SK-N-SH (cell line): ENCODE results near the gene FOXP1. TPM values are rescaled to one million over a fixed set of nuclear protein-coding genes. Genes with fewer than 3 reads are reported as not detected.

ENCODE experiments used
- CTCF ChIA-PET: fragments of 300-600, 350-600 bp; formaldehyde crosslinking; extraction: SDS; loops from one replicate; lab custom pipeline; 2021; lab: Yijun Ruan, JAX
- POLR2A ChIA-PET: fragments of 350-600 bp; sonication (Branson Sonifier 250); formaldehyde crosslinking; extraction: SDS; loops from one replicate; lab custom pipeline; 2020; ENCODE audit warnings: antibody characterized with exemption, inconsistent platforms; lab: Yijun Ruan, JAX
- DNase-seq: peaks from one replicate; pipeline ENCODE4 v3.0.0; 2012
- H2AFZ ChIP-seq: fragments of 200-600 bp; sonication (generic); 2 replicates; pipeline ENCODE4 v1.8.1; 2016; ENCODE audit warnings: antibody characterized with exemption, mild to moderate bottlenecking, low read depth
- H3F3A ChIP-seq: fragments of 200-600 bp; sonication (generic); replicated peaks from 2 replicates; pipeline ENCODE3; 2016; ENCODE audit warnings: antibody characterized with exemption, mild to moderate bottlenecking; ENCODE audit not compliant: insufficient read depth
- H3K27ac ChIP-seq, 2 experiments: fragments of 200-500 bp in 1 of 2; fragments of 200-600 bp in 1 of 2; sonication (Bioruptor generic) in 1 of 2; sonication (generic), shearing (Covaris generic) in 1 of 2; 2 replicates each; pipeline versions ENCODE4 v1.5.1 to v1.6.1; 2014 to 2016; ENCODE audit warnings: low read depth in 2 of 2, inconsistent platforms in 1 of 2, low read length in 1 of 2, mild to moderate bottlenecking in 1 of 2, mixed read lengths in 1 of 2
- H3K27me3 ChIP-seq: fragments of 200-600 bp; sonication (generic), shearing (Covaris generic); 2 replicates; pipeline ENCODE4 v1.6.1; 2016; ENCODE audit warnings: mixed run types; ENCODE audit not compliant: insufficient read depth
- H3K36me3 ChIP-seq, 2 experiments: fragments of 200-500 bp in 1 of 2; fragments of 200-600 bp in 1 of 2; sonication (Bioruptor generic) in 1 of 2; sonication (generic) in 1 of 2; replicated peaks in 1 of 2; 2 replicates each; pipeline versions ENCODE3 to v1.5.1; 2014 to 2016; ENCODE audit warnings: low read length in 1 of 2, mild to moderate bottlenecking in 1 of 2; ENCODE audit not compliant: insufficient read depth in 2 of 2, control insufficient read depth in 1 of 2
- H3K4me1 ChIP-seq, 2 experiments: fragments of 200-500 bp in 1 of 2; fragments of 200-600 bp in 1 of 2; sonication (Bioruptor generic) in 1 of 2; sonication (generic), shearing (Covaris generic) in 1 of 2; 2 replicates each; pipeline versions ENCODE4 v1.5.1 to v1.6.1; 2014 to 2016; ENCODE audit warnings: low read depth in 1 of 2, low read length in 1 of 2, mixed run types in 1 of 2; ENCODE audit not compliant: insufficient read depth in 2 of 2, control insufficient read depth in 1 of 2
- H3K4me2 ChIP-seq: fragments of 200-600 bp; sonication (generic), shearing (Covaris generic); 2 replicates; pipeline ENCODE4 v1.6.1; 2017; ENCODE audit warnings: mixed run types
- H3K4me3 ChIP-seq, 2 experiments: fragments of 200-500 bp in 1 of 2; fragments of 200-600 bp in 1 of 2; sonication (Bioruptor generic) in 1 of 2; sonication (generic), shearing (Covaris generic) in 1 of 2; 2 replicates each; pipeline versions ENCODE4 v1.5.1 to v1.8.1; 2014 to 2016; ENCODE audit warnings: low read depth in 2 of 2, inconsistent platforms in 1 of 2, low read length in 1 of 2, mild to moderate bottlenecking in 1 of 2, mixed read lengths in 1 of 2, moderate library complexity in 1 of 2
- H3K79me2 ChIP-seq: fragments of 200-600 bp; sonication (generic); 2 replicates; pipeline ENCODE4 v1.8.1; 2017; ENCODE audit warnings: mild to moderate bottlenecking; ENCODE audit not compliant: insufficient read depth
- H3K9ac ChIP-seq: fragments of 200-600 bp; sonication (generic); 2 replicates; pipeline ENCODE4 v1.6.1; 2017; ENCODE audit warnings: mixed run types
- H3K9me2 ChIP-seq: fragments of 200-600 bp; sonication (generic); 2 replicates; pipeline ENCODE4 v1.6.1; 2017; ENCODE audit warnings: mixed run types
- H3K9me3 ChIP-seq: fragments of 200-600 bp; sonication (generic); 2 replicates; pipeline ENCODE4 v1.6.1; 2017; ENCODE audit warnings: mixed run types, mild to moderate bottlenecking, moderate library complexity
- H4K20me1 ChIP-seq: fragments of 200-600 bp; sonication (generic); 2 replicates; pipeline ENCODE4 v1.6.1; 2017; ENCODE audit warnings: mild to moderate bottlenecking, mixed run types; ENCODE audit not compliant: insufficient read depth
- CHD2 ChIP-seq: fragments of 150-350 bp; IDR thresholded peaks from 2 replicates; pipeline ENCODE4 v1.6.1; 2018; ENCODE audit warnings: low read length; ENCODE audit not compliant: partially characterized antibody
- ELF1 ChIP-seq: IDR thresholded peaks from 2 replicates; pipeline ENCODE4 v1.4.0; 2012
- EP300 ChIP-seq, 2 experiments: IDR thresholded peaks; 2 replicates each; pipeline versions ENCODE4 v1.4.0 to v1.6.1; 2012; ENCODE audit warnings: borderline replicate concordance in 1 of 2, low read depth in 1 of 2, low read length in 1 of 2
- EZH2phosphoT487 ChIP-seq: fragments of 200-600 bp; sonication (generic); IDR thresholded peaks from 2 replicates; pipeline ENCODE4 v1.6.1; 2017; ENCODE audit warnings: low read depth, mixed run types, mild to moderate bottlenecking, antibody characterized with exemption, moderate library complexity, borderline replicate concordance
- FOSL2 ChIP-seq: IDR thresholded peaks from 2 replicates; pipeline ENCODE4 v1.4.0; 2012; ENCODE audit warnings: low read depth, mild to moderate bottlenecking, moderate library complexity, borderline replicate concordance
- FOXM1 ChIP-seq: IDR thresholded peaks from 2 replicates; pipeline ENCODE4 v1.4.0; 2012; ENCODE audit warnings: low read depth, mild to moderate bottlenecking
- GATA2 ChIP-seq: sonication (generic); formaldehyde crosslinking; IDR thresholded peaks from 2 replicates; pipeline ENCODE4 v1.5.0; 2020; ENCODE audit warnings: mild to moderate bottlenecking, missing genetic modification reagents
- JUND ChIP-seq: IDR thresholded peaks from 2 replicates; pipeline ENCODE4 v1.4.0; 2012
- MEF2A ChIP-seq: IDR thresholded peaks from 2 replicates; pipeline ENCODE4 v1.4.0; 2012; ENCODE audit warnings: low read depth, borderline replicate concordance
- MXI1 ChIP-seq: IDR thresholded peaks from 2 replicates; pipeline ENCODE4 v1.6.1; 2012; ENCODE audit warnings: mild to moderate bottlenecking, low read depth, low read length, improper control_type of control experiment
- NFIC ChIP-seq: IDR thresholded peaks from 2 replicates; pipeline ENCODE4 v1.4.0; 2012; ENCODE audit warnings: borderline replicate concordance
- PBX3 ChIP-seq: IDR thresholded peaks from 2 replicates; pipeline ENCODE4; 2012
- POLR2AphosphoS5 ChIP-seq: IDR thresholded peaks from 2 replicates; pipeline ENCODE4 v1.6.1; 2012; ENCODE audit warnings: low read depth, low read length
- RAD21 ChIP-seq: IDR thresholded peaks from 2 replicates; pipeline ENCODE4 v1.6.1; 2012; ENCODE audit warnings: mild to moderate bottlenecking, low read length
- RCOR1 ChIP-seq: fragments of 150-350 bp; IDR thresholded peaks from 2 replicates; pipeline ENCODE4 v1.6.1; 2017; ENCODE audit warnings: antibody characterized with exemption, low read length
- RFX5 ChIP-seq: IDR thresholded peaks from 2 replicates; pipeline ENCODE4 v1.6.1; 2012; ENCODE audit warnings: mild to moderate bottlenecking, improper control_type of control experiment, low read length
- RXRA ChIP-seq: IDR thresholded peaks from 2 replicates; pipeline ENCODE4 v1.4.0; 2012; ENCODE audit warnings: low read depth, mild to moderate bottlenecking, borderline replicate concordance
- SMC3 ChIP-seq: IDR thresholded peaks from 2 replicates; pipeline ENCODE4 v1.6.1; 2012; ENCODE audit warnings: low read depth, low read length, improper control_type of control experiment
- TAF1 ChIP-seq: IDR thresholded peaks from 2 replicates; pipeline ENCODE4 v1.6.1; 2012; ENCODE audit warnings: low read depth, mild to moderate bottlenecking, low read length, moderate library complexity, borderline replicate concordance
- TCF12 ChIP-seq: IDR thresholded peaks from 2 replicates; pipeline ENCODE4 v1.4.0; 2012
- YY1 ChIP-seq: IDR thresholded peaks from 2 replicates; pipeline ENCODE4 v1.4.0; 2012; ENCODE audit warnings: low read depth, mild to moderate bottlenecking
- WGBS: methylation state at CpG from one replicate; pipeline ENCODE4 v1.1.6; 2017; ENCODE audit warnings: low lambda C conversion rate; 5-methylcytosine and 5-hydroxymethylcytosine counted together
- polyA plus RNA-seq, 3 experiments: library from polyadenylated mRNA; depleted of rRNA; stranded (reverse); fragments of >200 nt; gene quantifications; 2 replicates each; pipeline ENCODE4 v1.2.3, GENCODE V29; 2012
- TF ChIP-seq, protein P1 (sequence below): IDR thresholded peaks from 2 replicates; pipeline ENCODE4 v1.4.0; 2012; ENCODE audit warnings: low read depth, borderline replicate concordance
- TF ChIP-seq, protein P2 (sequence below): fragments of 200-600 bp; sonication (generic); IDR thresholded peaks from 2 replicates; pipeline ENCODE4 v1.6.1; 2017; ENCODE audit warnings: antibody characterized with exemption, mild to moderate bottlenecking, moderate library complexity
- TF ChIP-seq, protein P3 (sequence below): fragments of 150-350 bp; IDR thresholded peaks from 2 replicates; pipeline ENCODE4 v1.6.1; 2016; ENCODE audit warnings: mild to moderate bottlenecking, low read depth, low read length
- TF ChIP-seq, protein P4 (sequence below): IDR thresholded peaks from 2 replicates; pipeline ENCODE4 v1.4.0; 2012; ENCODE audit warnings: low read depth

Gene FOXP1
- polyA plus RNA-seq, 1 of the 3 experiments (the other 2 are of a cell fraction) = 8.8 TPM

DNA sequence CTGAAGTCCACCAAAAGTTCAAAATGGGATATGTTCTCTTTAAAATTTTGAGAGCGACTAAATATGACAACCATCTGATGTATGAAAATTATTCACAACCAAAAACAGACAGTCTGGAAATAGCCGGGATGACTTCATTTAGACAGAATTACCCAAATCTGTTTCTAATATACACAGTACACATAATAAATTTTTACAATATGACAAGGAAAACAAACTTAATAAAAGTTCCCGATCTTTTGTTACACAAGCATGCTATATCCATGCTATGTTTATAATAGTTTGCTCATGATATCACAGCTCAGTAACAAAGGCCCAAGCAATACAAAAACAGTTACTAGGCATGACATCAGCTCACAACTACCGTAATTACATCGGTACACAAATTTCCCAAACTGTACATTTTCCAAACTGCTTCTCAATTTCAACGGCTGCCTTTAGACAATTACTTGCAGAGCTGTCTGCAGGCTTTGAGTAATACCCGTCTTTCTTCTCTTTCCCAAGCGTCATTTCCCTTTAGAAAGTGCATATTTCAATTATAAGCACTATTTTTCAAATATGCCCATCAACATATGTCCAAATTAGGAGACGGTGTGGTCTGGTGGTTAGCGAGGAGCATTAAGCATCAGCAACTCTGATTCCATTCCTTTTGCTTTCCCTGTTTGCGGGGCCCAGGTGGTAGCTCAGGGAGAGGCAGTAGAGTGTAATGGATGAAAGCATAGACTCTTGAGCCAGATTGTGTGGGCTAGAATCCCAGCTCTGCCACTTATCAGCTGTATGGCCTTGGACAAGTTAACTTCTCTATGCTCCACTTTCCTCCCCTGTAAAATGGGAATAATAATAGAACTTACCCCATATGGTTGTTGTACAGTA, 481.2 kb downstream of the FOXP1 start:
- H3K27me3 ChIP-seq = no peaks in the 10 kb centered on the region
- H3K79me2 ChIP-seq = peaks cover 61% of the 10 kb centered on the region
- ChIA-PET POLR2A (no interaction called here), CTCF (interaction anchor here (0.9 to 1.2 kb wide), 4 partner anchors 11 to 142 kb away, joined by 3 read pairs; no protein-coding TSS in a partner anchor)
- peaks cover 47% of the 10 kb centered on the region for H3F3A ChIP-seq
- peaks cover 51% of the 10 kb centered on the region in 2 experiments for H3K4me1 ChIP-seq
- H3K27ac ChIP-seq = peak overlapping the region; percentile 85 to 96
- 25% methylated on average over 11 of the region's 11 CpGs for WGBS
- DNase-seq = peak; percentile 12
- H4K20me1 ChIP-seq = no peaks in the 10 kb centered on the region
- no peaks in the 10 kb centered on the region for H3K9me2 ChIP-seq
- peak overlapping the region; percentile 50 for H3K4me2 ChIP-seq
- H3K9ac ChIP-seq = peak overlapping the region; percentile 71
- H3K9me3 ChIP-seq = no peaks in the 10 kb centered on the region
- no peak overlapping the region for H2AFZ ChIP-seq
- H3K36me3 ChIP-seq = no peaks in the 10 kb centered on the region
- H3K4me3 ChIP-seq = 0 out of 4 replicates have a peak overlapping the region, but pooled peaks of 1 of the 2 experiments have one; percentile 1
- TF ChIP-seq GATA2 (CRISPR knock-in tag) = no peak
- no peak for TF ChIP-seq EZH2phosphoT487
- TF ChIP-seq, protein P1, sequence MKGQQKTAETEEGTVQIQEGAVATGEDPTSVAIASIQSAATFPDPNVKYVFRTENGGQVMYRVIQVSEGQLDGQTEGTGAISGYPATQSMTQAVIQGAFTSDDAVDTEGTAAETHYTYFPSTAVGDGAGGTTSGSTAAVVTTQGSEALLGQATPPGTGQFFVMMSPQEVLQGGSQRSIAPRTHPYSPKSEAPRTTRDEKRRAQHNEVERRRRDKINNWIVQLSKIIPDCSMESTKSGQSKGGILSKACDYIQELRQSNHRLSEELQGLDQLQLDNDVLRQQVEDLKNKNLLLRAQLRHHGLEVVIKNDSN = no peak
- TF ChIP-seq NFIC = peak; percentile 62; the same call in 1 of the 2 replicates
- no peak for TF ChIP-seq CHD2
- peak; percentile 96 for TF ChIP-seq MEF2A
- TF ChIP-seq TAF1 = no peak
- peak; percentile 77 for TF ChIP-seq PBX3
- TF ChIP-seq TCF12 = peak; percentile 97
- peak; percentile 75 for TF ChIP-seq JUND
- TF ChIP-seq RAD21 = no peak; the same call in 1 of the 2 replicates
- peak; percentile 72; the same call in 1 of the 2 replicates for TF ChIP-seq POLR2AphosphoS5
- TF ChIP-seq, protein P2, sequence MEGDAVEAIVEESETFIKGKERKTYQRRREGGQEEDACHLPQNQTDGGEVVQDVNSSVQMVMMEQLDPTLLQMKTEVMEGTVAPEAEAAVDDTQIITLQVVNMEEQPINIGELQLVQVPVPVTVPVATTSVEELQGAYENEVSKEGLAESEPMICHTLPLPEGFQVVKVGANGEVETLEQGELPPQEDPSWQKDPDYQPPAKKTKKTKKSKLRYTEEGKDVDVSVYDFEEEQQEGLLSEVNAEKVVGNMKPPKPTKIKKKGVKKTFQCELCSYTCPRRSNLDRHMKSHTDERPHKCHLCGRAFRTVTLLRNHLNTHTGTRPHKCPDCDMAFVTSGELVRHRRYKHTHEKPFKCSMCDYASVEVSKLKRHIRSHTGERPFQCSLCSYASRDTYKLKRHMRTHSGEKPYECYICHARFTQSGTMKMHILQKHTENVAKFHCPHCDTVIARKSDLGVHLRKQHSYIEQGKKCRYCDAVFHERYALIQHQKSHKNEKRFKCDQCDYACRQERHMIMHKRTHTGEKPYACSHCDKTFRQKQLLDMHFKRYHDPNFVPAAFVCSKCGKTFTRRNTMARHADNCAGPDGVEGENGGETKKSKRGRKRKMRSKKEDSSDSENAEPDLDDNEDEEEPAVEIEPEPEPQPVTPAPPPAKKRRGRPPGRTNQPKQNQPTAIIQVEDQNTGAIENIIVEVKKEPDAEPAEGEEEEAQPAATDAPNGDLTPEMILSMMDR = no peak
- TF ChIP-seq MXI1 = no peak
- TF ChIP-seq ELF1 = no peak
- no peak for TF ChIP-seq FOXM1
- TF ChIP-seq RXRA = peak; percentile 73; the same call in 1 of the 2 replicates
- no peak for TF ChIP-seq YY1
- TF ChIP-seq SMC3 = no peak
- TF ChIP-seq, protein P3, sequence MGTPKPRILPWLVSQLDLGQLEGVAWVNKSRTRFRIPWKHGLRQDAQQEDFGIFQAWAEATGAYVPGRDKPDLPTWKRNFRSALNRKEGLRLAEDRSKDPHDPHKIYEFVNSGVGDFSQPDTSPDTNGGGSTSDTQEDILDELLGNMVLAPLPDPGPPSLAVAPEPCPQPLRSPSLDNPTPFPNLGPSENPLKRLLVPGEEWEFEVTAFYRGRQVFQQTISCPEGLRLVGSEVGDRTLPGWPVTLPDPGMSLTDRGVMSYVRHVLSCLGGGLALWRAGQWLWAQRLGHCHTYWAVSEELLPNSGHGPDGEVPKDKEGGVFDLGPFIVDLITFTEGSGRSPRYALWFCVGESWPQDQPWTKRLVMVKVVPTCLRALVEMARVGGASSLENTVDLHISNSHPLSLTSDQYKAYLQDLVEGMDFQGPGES = no peak
- no peak for TF ChIP-seq RCOR1
- peak; percentile 81 to 87 for TF ChIP-seq EP300 (IDR thresholded peaks at IDR 0.05; ENCODE audit: borderline replicate concordance in 1 of 2, low read depth in 1 of 2, low read length in 1 of 2)
- peak; percentile 53; the same call in 1 of the 2 replicates for TF ChIP-seq FOSL2
- TF ChIP-seq, protein P4, sequence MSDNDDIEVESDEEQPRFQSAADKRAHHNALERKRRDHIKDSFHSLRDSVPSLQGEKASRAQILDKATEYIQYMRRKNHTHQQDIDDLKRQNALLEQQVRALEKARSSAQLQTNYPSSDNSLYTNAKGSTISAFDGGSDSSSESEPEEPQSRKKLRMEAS = peak; percentile 69
- TF ChIP-seq RFX5 = no peak
